GM19467 (cell line): ENCODE measurements around the gene DAAM1.

ENCODE experiments used
- ATAC-seq: cut with Tn5 transposase; IDR thresholded peaks from one replicate; pipeline ENCODE4 v1.9.1; 2021; ENCODE audit warnings: mild to moderate bottlenecking, moderate library complexity; ENCODE audit not compliant: unreplicated experiment

DAAM1 gene

DNA sequence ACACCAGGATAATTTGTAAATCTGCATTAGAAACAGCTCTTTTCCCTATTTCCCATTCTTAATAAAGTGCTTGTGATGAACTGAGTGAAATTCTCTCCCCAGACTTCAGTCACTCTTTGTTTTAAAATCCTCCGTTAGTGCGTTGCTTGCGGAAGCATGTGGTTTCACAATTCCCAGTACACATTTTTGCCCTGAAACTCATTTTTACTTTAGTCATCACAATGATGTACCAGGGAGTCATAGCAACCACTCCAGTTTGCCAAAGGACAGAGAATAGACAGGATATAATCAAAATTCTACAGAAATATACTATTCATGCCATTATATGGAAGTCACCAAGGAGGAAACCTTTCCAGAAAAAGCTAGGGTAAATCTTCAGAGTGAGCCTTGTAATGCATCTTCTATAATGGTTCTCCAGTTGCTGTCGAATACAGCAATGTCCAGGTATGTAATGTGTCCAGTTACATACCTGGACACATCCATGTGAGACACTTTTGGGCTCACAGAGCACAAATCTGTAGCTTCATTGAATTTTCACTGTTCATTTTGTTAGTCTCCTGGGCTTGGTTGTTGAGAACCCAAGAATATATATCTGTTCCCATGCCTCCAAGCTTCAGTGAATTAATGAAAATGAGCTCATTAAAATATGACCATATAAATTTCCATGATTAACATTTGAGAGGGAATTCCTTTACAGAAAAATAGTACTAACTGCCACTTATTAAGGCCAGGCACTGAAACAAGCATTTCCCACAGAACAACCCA lies 219.0 kb downstream of the DAAM1 start:
- ATAC-seq: no peak

DNA sequence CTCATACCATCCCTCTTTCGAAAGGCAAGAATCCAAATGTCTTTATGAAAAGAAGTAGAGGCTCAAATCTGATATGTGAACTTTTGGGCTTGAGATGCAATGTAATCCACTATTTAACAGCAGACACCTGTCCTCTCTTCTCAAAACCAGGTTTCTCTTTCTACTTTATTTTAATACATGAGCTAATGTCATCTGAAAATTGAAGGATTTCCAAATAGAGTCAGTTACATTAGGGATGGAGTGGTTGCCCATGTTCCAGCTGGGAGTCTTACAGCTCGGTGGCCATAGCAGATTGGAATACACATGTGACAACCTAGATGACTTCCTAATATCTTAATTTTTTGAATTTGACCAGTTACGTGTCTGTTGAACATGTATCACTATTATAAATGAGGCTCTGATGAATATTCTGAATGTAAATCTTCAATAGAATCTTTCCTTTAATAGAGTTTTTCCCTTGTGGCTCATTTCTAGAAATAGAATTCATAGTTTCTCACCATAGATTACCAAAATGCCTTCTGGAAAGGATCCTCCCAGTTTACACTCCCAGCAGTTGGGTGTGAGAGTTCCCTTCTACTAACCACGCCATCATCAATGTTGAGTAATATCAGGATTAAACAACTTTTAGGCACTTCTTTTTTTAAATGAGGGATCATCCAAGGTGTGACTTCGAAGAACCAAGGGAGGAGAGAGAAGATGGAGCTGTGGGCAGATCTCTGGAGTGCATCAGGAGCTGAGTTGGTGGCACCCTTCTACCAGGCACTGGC lies 227.6 kb downstream of the DAAM1 start:
- no peak for ATAC-seq

DNA sequence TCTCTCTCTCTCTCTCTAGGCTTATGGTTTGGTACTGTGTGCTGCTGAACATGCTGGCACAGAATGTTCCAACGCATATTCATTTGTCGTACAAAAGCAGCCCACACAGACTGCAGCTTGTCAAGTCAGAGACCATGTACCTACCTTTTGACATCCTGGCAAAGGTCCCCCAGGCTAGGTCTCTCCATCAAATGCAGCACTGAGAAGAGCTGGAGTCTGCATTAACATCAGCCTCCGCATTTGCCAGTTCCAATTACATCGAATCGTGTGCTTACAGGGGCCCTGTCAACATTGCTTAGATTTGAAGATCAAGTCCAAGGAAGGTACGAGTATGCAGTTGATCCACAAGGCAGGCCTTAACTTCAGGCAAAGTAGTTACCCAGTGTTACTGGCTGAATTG lies 228.8 kb downstream of the DAAM1 start:
- ATAC-seq: no peak

DNA sequence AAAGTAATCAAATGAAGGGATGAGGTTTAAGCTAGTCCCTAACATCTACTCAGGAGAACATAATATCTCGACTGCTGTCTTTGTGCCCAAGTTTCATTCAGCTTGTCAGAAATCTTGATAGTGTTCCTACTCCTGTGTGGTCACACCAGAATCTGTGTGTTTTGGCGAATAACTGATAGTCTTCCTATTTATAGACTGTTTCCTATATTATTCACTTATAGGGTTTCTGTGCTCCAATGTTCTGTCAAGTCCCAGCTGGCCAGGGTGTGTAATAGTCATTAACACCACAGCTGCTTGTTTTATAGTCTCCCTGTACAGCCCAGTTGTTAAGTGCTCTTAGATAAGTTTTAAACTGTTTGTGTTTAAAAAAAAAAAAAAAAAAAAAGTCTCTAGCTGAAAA lies 230.8 kb downstream of the DAAM1 start:
- ATAC-seq: no peak
